ENCODE measurements around the gene SQOR.

Gene SQOR

GRCh38 chr15:45630917-45631691 lies 3.7 kb upstream of the SQOR start:
- peak; percentile 75 to 94 for DNase-seq (ENCODE audit: low read depth in 2 of 2)
- H3K4me3 ChIP-seq (replicated peaks in 1 of 2; ENCODE audit: low read depth in 2 of 2, low read length in 2 of 2) = peak overlapping the region; percentile 19 to 37
- TF ChIP-seq CTCF (IDR thresholded peaks at IDR 0.05; ENCODE audit: low read depth, low read length) = no peak

- TF ChIP-seq CTCF (IDR thresholded peaks at IDR 0.05; ENCODE audit: low read depth, low read length) = no peak
- peak; percentile 31 to 68 for DNase-seq (ENCODE audit: low read depth in 2 of 2)
- H3K4me3 ChIP-seq (replicated peaks in 1 of 2; ENCODE audit: low read depth in 2 of 2, low read length in 2 of 2) = peak overlapping the region; percentile 19 to 37
Observed at GRCh38 chr15:45631776-45632175, 3.1 kb upstream of the SQOR start.

- H3K4me3 ChIP-seq (replicated peaks in 1 of 2; ENCODE audit: low read depth in 2 of 2, low read length in 2 of 2) = peak overlapping the region; percentile 78 to 87
- DNase-seq (ENCODE audit: low read depth in 2 of 2) = peak in 1 of 2 donors; percentile 21
- TF ChIP-seq CTCF (IDR thresholded peaks at IDR 0.05; ENCODE audit: low read depth, low read length) = peak; percentile 48
Observed at GRCh38 chr15:45635191-45635638, 386 bp downstream of the SQOR start.

- TF ChIP-seq CTCF (IDR thresholded peaks at IDR 0.05; ENCODE audit: low read depth, low read length) = no peak
- peak overlapping the region; percentile 78 to 87 for H3K4me3 ChIP-seq (replicated peaks in 1 of 2; ENCODE audit: low read depth in 2 of 2, low read length in 2 of 2)
- DNase-seq (ENCODE audit: low read depth in 2 of 2) = no peak
Observed at GRCh38 chr15:45635763-45636292, 999 bp downstream of the SQOR start.

- DNase-seq (ENCODE audit: low read depth in 2 of 2) = no peak
- H3K4me3 ChIP-seq (replicated peaks in 1 of 2; ENCODE audit: low read depth in 2 of 2, low read length in 2 of 2) = peak overlapping the region in 1 of 2 donors; percentile 35
- TF ChIP-seq CTCF (IDR thresholded peaks at IDR 0.05; ENCODE audit: low read depth, low read length) = no peak
Observed at GRCh38 chr15:45637141-45637540, 2.3 kb downstream of the SQOR start.

GRCh38 chr15:45637552-45638033 lies 2.8 kb downstream of the SQOR start:
- H3K4me3 ChIP-seq (replicated peaks in 1 of 2; ENCODE audit: low read depth in 2 of 2, low read length in 2 of 2) = peak overlapping the region in 1 of 2 donors; percentile 35
- no peak for TF ChIP-seq CTCF (IDR thresholded peaks at IDR 0.05; ENCODE audit: low read depth, low read length)
- peak; percentile 95 to 96 for DNase-seq (ENCODE audit: low read depth in 2 of 2)

Measured in cardiac fibroblast (primary cell).